ENCODE data around the gene IQGAP2. TPM values are rescaled to one million over a fixed set of nuclear protein-coding genes. Genes with fewer than 3 reads are reported as not detected.

Gene IQGAP2
- total RNA-seq, 1 experiment from 2014 or later: 13.4 TPM

DNA sequence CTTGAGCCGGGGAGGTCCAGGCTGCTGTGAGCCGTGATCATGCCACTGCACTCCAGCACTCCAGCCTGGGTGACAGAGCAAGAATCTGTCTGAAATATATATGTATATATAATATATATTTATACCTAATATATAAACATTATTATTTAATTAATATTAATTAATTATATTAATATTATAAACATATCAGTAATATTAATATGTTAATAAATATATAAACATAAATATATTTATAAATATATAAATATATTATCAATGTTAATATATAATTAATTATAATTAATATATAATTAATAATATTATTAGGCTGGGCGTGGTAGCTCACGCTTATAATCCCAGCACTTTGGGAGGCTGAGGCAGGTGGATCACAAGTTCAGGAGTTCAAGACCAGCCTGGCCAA, 354.0 kb downstream of the IQGAP2 start:
- no peak overlapping the region for H3K27ac Mint-ChIP-seq (ENCODE audit: unreplicated experiment)
- H3K9me3 Mint-ChIP-seq (ENCODE audit: low read depth, unreplicated experiment): no peaks in the 10 kb centered on the region
- intact Hi-C loops (cut with micrococcal nuclease; ENCODE audit: unreplicated experiment): no loop called here
- CTCF ChIA-PET: no interaction called here
- H3K36me3 Mint-ChIP-seq (ENCODE audit: insufficient read depth, unreplicated experiment): peaks cover 5% of the 10 kb centered on the region
- no peak overlapping the region for H3K4me3 Mint-ChIP-seq (ENCODE audit: low read depth, unreplicated experiment)
- no peak for DNase-seq
- no peaks in the 10 kb centered on the region for H3K27me3 Mint-ChIP-seq (ENCODE audit: unreplicated experiment)
- BruUV-seq (replicated peaks): no TSS peak
- TF ChIP-seq, protein P1, sequence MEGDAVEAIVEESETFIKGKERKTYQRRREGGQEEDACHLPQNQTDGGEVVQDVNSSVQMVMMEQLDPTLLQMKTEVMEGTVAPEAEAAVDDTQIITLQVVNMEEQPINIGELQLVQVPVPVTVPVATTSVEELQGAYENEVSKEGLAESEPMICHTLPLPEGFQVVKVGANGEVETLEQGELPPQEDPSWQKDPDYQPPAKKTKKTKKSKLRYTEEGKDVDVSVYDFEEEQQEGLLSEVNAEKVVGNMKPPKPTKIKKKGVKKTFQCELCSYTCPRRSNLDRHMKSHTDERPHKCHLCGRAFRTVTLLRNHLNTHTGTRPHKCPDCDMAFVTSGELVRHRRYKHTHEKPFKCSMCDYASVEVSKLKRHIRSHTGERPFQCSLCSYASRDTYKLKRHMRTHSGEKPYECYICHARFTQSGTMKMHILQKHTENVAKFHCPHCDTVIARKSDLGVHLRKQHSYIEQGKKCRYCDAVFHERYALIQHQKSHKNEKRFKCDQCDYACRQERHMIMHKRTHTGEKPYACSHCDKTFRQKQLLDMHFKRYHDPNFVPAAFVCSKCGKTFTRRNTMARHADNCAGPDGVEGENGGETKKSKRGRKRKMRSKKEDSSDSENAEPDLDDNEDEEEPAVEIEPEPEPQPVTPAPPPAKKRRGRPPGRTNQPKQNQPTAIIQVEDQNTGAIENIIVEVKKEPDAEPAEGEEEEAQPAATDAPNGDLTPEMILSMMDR (IDR thresholded peaks at IDR 0.05; ENCODE audit: unreplicated experiment): no peak
- peaks cover 31% of the 10 kb centered on the region for H3K4me1 Mint-ChIP-seq (ENCODE audit: low read depth, unreplicated experiment)

Other genes starting within 250 kb of the IQGAP2 start
- gene F2RL2, start 220.1 kb downstream of the IQGAP2 start, total RNA-seq (2022): not detected in 2 replicates

All from Calu3 (cell line).